Endodermal cell (in vitro differentiated cells): ENCODE data around the gene PLA2G4D. TPM values are rescaled to one million over a fixed set of nuclear protein-coding genes. Genes with fewer than 3 reads are reported as not detected.

Experiments
- DNase-seq: peaks from one replicate; pipeline ENCODE4 v3.0.0-alpha.2; 2017
- H3K27ac ChIP-seq: 2 replicates; pipeline ENCODE4 v1.5.1; 2013; ENCODE audit warnings: mild to moderate bottlenecking, low read depth, low read length, moderate library complexity
- H3K27me3 ChIP-seq: 2 replicates; pipeline ENCODE4 v1.6.1; 2013; ENCODE audit warnings: mild to moderate bottlenecking, low read length, moderate library complexity; ENCODE audit not compliant: insufficient read depth, control insufficient read depth, poor library complexity, severe bottlenecking
- H3K36me3 ChIP-seq: 2 replicates; pipeline ENCODE4 v1.7.0; 2013; ENCODE audit warnings: mild to moderate bottlenecking, low read length, moderate library complexity; ENCODE audit not compliant: control insufficient read depth, insufficient read depth
- H3K4me1 ChIP-seq: one replicate; pipeline ENCODE4 v1.7.0; 2013; ENCODE audit warnings: low read length; ENCODE audit not compliant: control insufficient read depth, insufficient read depth
- H3K4me3 ChIP-seq: 2 replicates; pipeline ENCODE4 v1.5.1; 2013; ENCODE audit warnings: mild to moderate bottlenecking, low read length, moderate library complexity
- H3K9ac ChIP-seq: 2 replicates; pipeline ENCODE4 v1.6.1; 2013; ENCODE audit warnings: mild to moderate bottlenecking, low read length, moderate library complexity; ENCODE audit not compliant: poor library complexity, severe bottlenecking; ENCODE audit errors: extremely low read depth
- H3K9me3 ChIP-seq: 2 replicates; pipeline ENCODE4 v1.6.1; 2013; ENCODE audit warnings: mild to moderate bottlenecking, low read length, moderate library complexity; ENCODE audit not compliant: control insufficient read depth
- H3K27ac Mint-ChIP-seq: 2 replicates; pipeline ENCODE4 v1.8.0; 2020; ENCODE audit warnings: mixed read lengths
- H3K27me3 Mint-ChIP-seq: 2 replicates; pipeline ENCODE4 v1.8.0; 2021; ENCODE audit warnings: mild to moderate bottlenecking, mixed read lengths; ENCODE audit not compliant: insufficient read depth
- H3K36me3 Mint-ChIP-seq: 2 replicates; pipeline ENCODE4 v1.8.0; 2020; ENCODE audit warnings: low read depth, mixed read lengths
- H3K4me1 Mint-ChIP-seq: 2 replicates; pipeline ENCODE4 v1.8.0; 2020; ENCODE audit warnings: mixed read lengths
- H3K4me3 Mint-ChIP-seq: 2 replicates; pipeline ENCODE4 v1.8.0; 2020; ENCODE audit warnings: mild to moderate bottlenecking, moderate library complexity, mixed read lengths
- H3K9me3 Mint-ChIP-seq: 2 replicates; pipeline ENCODE4 v1.8.0; 2020; ENCODE audit warnings: mild to moderate bottlenecking, mixed read lengths
- WGBS, 2 experiments: methylation state at CpG; one replicate each; pipeline versions ENCODE4 v1.1.5 to v1.1.7; 2013; ENCODE audit warnings: missing lambda C conversion rate in 2 of 2, mixed read lengths in 1 of 2; ENCODE audit not compliant: insufficient coverage in 1 of 2, insufficient read length in 1 of 2; 5-methylcytosine and 5-hydroxymethylcytosine counted together
- total RNA-seq, 2 donors: library from RNA; stranded (reverse); fragmentation: NEBNext Ultra II Directional in 1 of 2; extraction: Animal tissue kit (Norgen Biotek cat#: 25700) in 1 of 2; gene quantifications; 2 replicates in 1 of 2; 3 replicates in 1 of 2; pipeline ENCODE4 v1.2.1, GENCODE V29; 2021
- TF ChIP-seq, protein P1 (sequence below): fragments of 200-600 bp; sonication (generic); conservative IDR thresholded peaks from 2 replicates; pipeline ENCODE4 v1.5.0; 2021; ENCODE audit warnings: antibody characterized with exemption, mild to moderate bottlenecking

PLA2G4D gene
- total RNA-seq, 2 donors from 2014 or later, result not detected

DNA sequence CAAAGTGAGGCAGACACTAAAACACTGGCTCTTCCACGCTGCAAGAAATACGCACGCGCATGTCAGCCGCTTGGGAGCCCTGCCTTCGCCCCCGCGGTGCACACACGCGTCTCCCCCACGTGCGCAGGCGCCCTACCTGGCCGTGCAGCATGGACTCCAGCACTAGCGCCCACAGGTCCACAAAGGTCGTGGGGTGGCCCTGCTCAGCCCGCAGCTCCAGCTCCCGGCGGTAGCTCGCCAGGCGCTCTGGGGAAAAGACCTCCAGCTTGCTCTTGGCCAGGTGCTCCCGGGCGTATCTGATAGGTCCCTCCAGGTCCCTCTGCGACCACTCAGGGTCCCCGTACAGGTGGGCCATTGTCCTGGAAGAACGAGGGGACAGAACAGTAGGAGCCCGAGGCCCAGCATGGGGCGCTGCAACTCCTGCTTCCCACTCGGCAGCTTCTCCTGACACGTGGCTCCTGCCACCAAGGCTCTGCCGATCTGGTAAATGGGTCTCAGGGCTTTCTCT lies 14.9 kb downstream of the PLA2G4D start:
- 89 to 90% methylated on average over 27 to 31 of the region's 31 CpGs for WGBS, 2 experiments
- Histone ChIP-seq H3K27ac (no peak overlapping the region), H3K9me3 (no peaks in the 10 kb centered on the region), H3K4me3 (no peak overlapping the region), H3K27me3 (no peaks in the 10 kb centered on the region), H3K9ac (no peak overlapping the region), H3K4me1 (peaks cover 4% of the 10 kb centered on the region), H3K36me3 (no peaks in the 10 kb centered on the region)
- TF ChIP-seq, protein P1, sequence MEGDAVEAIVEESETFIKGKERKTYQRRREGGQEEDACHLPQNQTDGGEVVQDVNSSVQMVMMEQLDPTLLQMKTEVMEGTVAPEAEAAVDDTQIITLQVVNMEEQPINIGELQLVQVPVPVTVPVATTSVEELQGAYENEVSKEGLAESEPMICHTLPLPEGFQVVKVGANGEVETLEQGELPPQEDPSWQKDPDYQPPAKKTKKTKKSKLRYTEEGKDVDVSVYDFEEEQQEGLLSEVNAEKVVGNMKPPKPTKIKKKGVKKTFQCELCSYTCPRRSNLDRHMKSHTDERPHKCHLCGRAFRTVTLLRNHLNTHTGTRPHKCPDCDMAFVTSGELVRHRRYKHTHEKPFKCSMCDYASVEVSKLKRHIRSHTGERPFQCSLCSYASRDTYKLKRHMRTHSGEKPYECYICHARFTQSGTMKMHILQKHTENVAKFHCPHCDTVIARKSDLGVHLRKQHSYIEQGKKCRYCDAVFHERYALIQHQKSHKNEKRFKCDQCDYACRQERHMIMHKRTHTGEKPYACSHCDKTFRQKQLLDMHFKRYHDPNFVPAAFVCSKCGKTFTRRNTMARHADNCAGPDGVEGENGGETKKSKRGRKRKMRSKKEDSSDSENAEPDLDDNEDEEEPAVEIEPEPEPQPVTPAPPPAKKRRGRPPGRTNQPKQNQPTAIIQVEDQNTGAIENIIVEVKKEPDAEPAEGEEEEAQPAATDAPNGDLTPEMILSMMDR, result no peak
- H3K9me3 Mint-ChIP-seq, result no peaks in the 10 kb centered on the region
- H3K4me1 Mint-ChIP-seq, result peaks cover 9% of the 10 kb centered on the region
- no peak overlapping the region for H3K27ac Mint-ChIP-seq
- peaks cover 10% of the 10 kb centered on the region for H3K27me3 Mint-ChIP-seq
- H3K36me3 Mint-ChIP-seq, result no peaks in the 10 kb centered on the region
- no peak overlapping the region for H3K4me3 Mint-ChIP-seq
- DNase-seq, result no peak

DNA sequence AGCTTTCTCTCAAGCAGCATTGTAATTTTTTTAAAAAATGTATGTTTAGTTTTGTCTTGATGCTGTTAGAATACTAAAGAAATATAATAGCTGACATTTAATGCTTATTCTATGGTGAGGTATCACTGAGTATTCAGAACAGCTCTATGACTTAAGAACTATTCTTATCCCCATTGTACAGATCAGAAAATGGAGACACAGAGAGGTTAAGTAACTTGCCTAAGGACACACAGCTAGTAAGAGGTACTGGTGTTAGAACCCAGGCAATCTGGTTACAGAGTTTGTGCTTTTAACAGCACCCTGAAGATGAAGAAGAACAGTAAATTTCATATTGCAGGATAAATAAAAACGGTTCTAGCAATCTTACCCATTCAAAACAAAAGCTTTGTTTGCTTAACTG lies 15.5 kb downstream of the PLA2G4D start:
- 78 to 95% methylated on average over 1 of the region's 1 CpG for WGBS, 2 experiments
- H3K4me3 Mint-ChIP-seq, result no peak overlapping the region

DNA sequence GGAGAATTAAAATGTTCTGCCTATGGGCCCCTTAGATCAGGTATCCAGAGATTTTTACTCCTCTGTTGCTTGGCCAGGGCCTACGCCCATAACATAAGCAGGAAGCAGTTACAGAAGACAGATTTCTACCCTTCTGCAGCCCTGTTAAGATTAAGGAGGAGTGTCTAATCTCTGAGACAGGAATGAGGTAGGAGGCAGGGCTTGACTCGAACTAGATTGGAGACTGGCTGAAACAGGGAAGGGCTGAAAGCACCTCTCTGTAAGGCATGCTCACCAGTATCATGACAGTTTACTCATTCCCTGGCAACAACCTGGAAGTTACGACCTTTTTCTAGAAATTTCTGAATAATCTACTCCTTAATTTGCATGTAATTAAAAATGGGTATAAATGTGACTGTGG lies 16.7 kb downstream of the PLA2G4D start:
- no peak for DNase-seq
- Histone ChIP-seq H3K4me3 (no peak overlapping the region), H3K36me3 (no peaks in the 10 kb centered on the region), H3K9me3 (no peaks in the 10 kb centered on the region), H3K4me1 (peaks cover 4% of the 10 kb centered on the region), H3K9ac (no peak overlapping the region), H3K27ac (no peak overlapping the region), H3K27me3 (no peaks in the 10 kb centered on the region)
- Mint-ChIP-seq H3K4me3 (no peak overlapping the region), H3K36me3 (no peaks in the 10 kb centered on the region), H3K27ac (no peak overlapping the region), H3K9me3 (no peaks in the 10 kb centered on the region), H3K27me3 (peaks cover 10% of the 10 kb centered on the region), H3K4me1 (peaks cover 9% of the 10 kb centered on the region)
- 73 to 80% methylated on average over 1 to 2 of the region's 3 CpGs for WGBS, 2 experiments
- TF ChIP-seq, protein P1, result no peak

More for the DNA sequence above, 15.5 kb downstream of the PLA2G4D start:
- no peak overlapping the region for H3K4me3 ChIP-seq
- TF ChIP-seq, protein P1, result no peak
- no peak overlapping the region for H3K9ac ChIP-seq
- Mint-ChIP-seq H3K27me3 (peaks cover 10% of the 10 kb centered on the region), H3K9me3 (no peaks in the 10 kb centered on the region), H3K4me1 (peaks cover 9% of the 10 kb centered on the region), H3K36me3 (no peaks in the 10 kb centered on the region), H3K27ac (no peak overlapping the region)
- DNase-seq, result no peak
- H3K27ac ChIP-seq, result no peak overlapping the region
- H3K27me3 ChIP-seq, result no peaks in the 10 kb centered on the region
- peaks cover 4% of the 10 kb centered on the region for H3K4me1 ChIP-seq
- H3K36me3 ChIP-seq, result no peaks in the 10 kb centered on the region
- no peaks in the 10 kb centered on the region for H3K9me3 ChIP-seq
